ENCODE results near the gene PIAS1. TPM values are rescaled to one million over a fixed set of nuclear protein-coding genes. Genes with fewer than 3 reads are reported as not detected.

PIAS1 gene
- total and polyA plus RNA-seq, 9 of the 15 experiments (the other 6 are each of a cell fraction or from before 2014, with no cell fraction given): 18.0 to 59.1 (median 28.5) TPM

GRCh38 chr15:68053701-68054627, at the start of gene PIAS1 (continued):
- TF ChIP-seq ZNF318 (IDR thresholded peaks at IDR 0.05; ENCODE audit: borderline replicate concordance in 1 of 2, low read depth in 1 of 2) (no peak), GMEB1 (CRISPR knock-in tag; IDR thresholded peaks at IDR 0.05) (peak; percentile 96), ZNF395 (CRISPR knock-in tag; IDR thresholded peaks at IDR 0.05) (peak; percentile 86), ZBTB26 (CRISPR knock-in tag; IDR thresholded peaks at IDR 0.05) (no peak), ZNF217 (CRISPR knock-in tag; IDR thresholded peaks at IDR 0.05) (no peak), IRF9 (tag; IDR thresholded peaks at IDR 0.05) (no peak), ZNF239 (CRISPR knock-in tag; IDR thresholded peaks at IDR 0.05) (no peak), ZNF398 (CRISPR knock-in tag; IDR thresholded peaks at IDR 0.05) (no peak), EHMT2 (IDR thresholded peaks at IDR 0.05) (no peak)

Data from K562 (cell line).